Coronary artery (tissue), 2 donors: ENCODE data around the gene HPGDS.
"Not testable (repeated sequence)": the region's sequence is repeated elsewhere in the genome, so short reads cannot be mapped to it uniquely, and the experiment has no call there.

Experiments used
- DNase-seq: peaks from one replicate; pipeline ENCODE4 v3.0.0-alpha.2; 2017; ENCODE audit warnings: low spot score
- H3K27ac ChIP-seq, 2 donors: fragments of 200-600 bp; sonication (generic); one replicate each; pipeline ENCODE4 v1.5.1; 2016 to 2019
- H3K4me3 ChIP-seq: fragments of 200-600 bp; sonication (generic); 2 replicates; pipeline ENCODE4 v1.5.1; 2016; ENCODE audit warnings: mild to moderate bottlenecking, moderate library complexity
- TF ChIP-seq, protein P1 (sequence below): fragments of 200-600 bp; sonication (generic); IDR thresholded peaks from one replicate; pipeline ENCODE4 v1.5.1; 2019; ENCODE audit warnings: antibody characterized with exemption

The HPGDS gene

GRCh38 chr4:94342694-94343093, at the start of gene HPGDS:
TSS of gene HPGDS (minus strand) at chr4:94342836. CDS start at chr4:94334629, 8,207 bp downstream.
- no peak for DNase-seq
- TF ChIP-seq, protein P1, sequence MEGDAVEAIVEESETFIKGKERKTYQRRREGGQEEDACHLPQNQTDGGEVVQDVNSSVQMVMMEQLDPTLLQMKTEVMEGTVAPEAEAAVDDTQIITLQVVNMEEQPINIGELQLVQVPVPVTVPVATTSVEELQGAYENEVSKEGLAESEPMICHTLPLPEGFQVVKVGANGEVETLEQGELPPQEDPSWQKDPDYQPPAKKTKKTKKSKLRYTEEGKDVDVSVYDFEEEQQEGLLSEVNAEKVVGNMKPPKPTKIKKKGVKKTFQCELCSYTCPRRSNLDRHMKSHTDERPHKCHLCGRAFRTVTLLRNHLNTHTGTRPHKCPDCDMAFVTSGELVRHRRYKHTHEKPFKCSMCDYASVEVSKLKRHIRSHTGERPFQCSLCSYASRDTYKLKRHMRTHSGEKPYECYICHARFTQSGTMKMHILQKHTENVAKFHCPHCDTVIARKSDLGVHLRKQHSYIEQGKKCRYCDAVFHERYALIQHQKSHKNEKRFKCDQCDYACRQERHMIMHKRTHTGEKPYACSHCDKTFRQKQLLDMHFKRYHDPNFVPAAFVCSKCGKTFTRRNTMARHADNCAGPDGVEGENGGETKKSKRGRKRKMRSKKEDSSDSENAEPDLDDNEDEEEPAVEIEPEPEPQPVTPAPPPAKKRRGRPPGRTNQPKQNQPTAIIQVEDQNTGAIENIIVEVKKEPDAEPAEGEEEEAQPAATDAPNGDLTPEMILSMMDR, result no peak
- no peak within 1 kb of the TSS for H3K4me3 ChIP-seq
- peak within 1 kb of the TSS in 1 of 2 donors; percentile 10 for H3K27ac ChIP-seq

- TF ChIP-seq, protein P1, result no peak
- no peak for DNase-seq
- H3K27ac ChIP-seq, result no peak overlapping the region
- no peak overlapping the region for H3K4me3 ChIP-seq
Measured at GRCh38 chr4:94390804-94391410, 48.3 kb upstream of the HPGDS start.

GRCh38 chr4:94389595-94390267, 47.1 kb upstream of the HPGDS start:
- Histone ChIP-seq H3K4me3 (no peak overlapping the region), H3K27ac (no peak overlapping the region)
- DNase-seq, result no peak
- TF ChIP-seq, protein P1, result no peak

DNA sequence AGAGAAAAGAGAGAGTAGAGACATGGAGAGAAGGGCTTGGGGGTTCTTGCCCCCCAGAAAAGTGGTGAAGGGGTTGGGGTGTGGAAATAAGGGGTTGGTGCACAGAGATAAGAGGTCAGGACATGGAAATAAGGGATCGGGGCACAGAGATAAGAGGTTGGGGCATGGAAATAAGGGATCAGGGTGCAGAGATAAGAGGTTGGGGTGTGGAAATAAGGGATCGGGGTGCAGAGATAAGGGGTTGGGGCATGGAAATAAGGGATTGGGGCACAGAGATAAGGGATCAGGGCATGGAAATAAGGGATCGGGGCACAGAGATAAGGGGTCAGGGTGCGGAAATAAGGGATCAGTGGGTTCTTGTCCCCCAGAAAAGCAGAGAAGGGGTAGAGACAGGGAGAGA, 45.3 kb upstream of the HPGDS start:
- H3K4me3 ChIP-seq, H3K27ac ChIP-seq, DNase-seq: not testable (repeated sequence)

DNA sequence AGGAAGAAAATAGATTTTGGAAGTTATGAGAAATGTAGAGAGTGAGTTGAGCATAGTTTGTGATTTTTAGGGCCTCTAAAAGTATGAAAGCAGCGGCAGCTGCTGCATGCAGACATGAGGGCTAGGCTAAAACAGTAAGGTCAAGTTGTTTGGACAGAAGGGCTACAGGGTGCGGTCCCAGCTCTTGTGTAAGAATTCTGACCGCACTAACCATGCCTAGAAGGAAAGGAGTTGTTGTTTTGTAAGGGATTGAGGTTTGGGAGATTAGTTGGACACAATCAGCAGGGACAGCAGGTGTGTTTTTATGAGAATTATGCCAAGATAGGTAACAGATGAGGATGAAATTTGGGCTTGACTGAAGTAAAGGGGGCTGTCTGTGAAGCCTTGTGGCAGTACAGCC, 42.8 kb upstream of the HPGDS start:
- not testable (repeated sequence) for H3K27ac ChIP-seq, DNase-seq, H3K4me3 ChIP-seq

DNA sequence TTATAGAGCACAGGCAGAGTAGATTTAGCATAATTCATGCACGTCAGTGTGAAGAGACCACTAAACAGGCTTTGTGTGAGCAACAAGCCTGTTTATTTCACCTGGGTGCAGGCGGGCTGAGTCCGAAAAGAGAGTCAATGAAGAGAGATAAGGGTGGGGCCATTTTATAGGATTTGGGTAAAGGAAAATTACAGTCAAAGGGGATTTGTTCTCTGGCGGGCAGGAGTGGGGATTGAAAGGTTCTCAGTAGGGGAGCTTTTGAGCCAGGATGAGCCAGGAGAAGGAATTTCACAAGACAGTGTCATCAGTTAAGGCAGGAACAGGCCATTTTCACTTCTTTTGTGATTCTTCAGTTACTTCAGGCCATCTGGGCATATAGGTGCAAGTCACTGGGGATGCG, 40.3 kb upstream of the HPGDS start:
- DNase-seq, H3K4me3 ChIP-seq, H3K27ac ChIP-seq: not testable (repeated sequence)

DNA sequence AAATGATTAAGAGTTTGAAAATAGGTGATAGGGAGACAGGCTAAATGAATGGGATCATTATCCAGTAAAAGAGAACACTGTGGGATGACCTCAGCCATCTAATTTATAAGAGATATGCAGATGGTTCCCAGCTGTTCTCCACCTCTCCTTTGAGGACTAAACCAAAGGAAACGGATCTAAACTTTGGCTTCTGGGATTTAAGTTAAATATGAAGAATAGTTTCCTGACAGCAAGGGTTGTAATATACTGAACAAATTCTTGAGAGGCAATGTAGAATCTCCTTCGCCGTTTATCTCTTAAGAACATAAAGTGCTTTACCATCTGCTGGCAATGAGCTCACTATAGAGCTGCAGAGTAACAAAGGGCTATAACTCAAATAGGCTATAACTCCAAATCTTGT, 35.4 kb upstream of the HPGDS start:
- TF ChIP-seq, protein P1, result no peak

GRCh38 chr4:94377294-94377693, 34.7 kb upstream of the HPGDS start:
- no peak overlapping the region for H3K4me3 ChIP-seq
- DNase-seq, result no peak
- H3K27ac ChIP-seq, result no peak overlapping the region
- TF ChIP-seq, protein P1, result no peak

More for the DNA sequence above, 35.4 kb upstream of the HPGDS start:
- Histone ChIP-seq H3K4me3 (no peak overlapping the region), H3K27ac (no peak overlapping the region)
- no peak for DNase-seq
